ENCODE measurements around the gene CHERP. TPM values are rescaled to one million over a fixed set of nuclear protein-coding genes. Genes with fewer than 3 reads are reported as not detected.
"Not testable (repeated sequence)": the region's sequence is repeated elsewhere in the genome, so short reads cannot be mapped to it uniquely, and the experiment has no call there.

The CHERP gene
- total RNA-seq, 1 experiment from 2014 or later = 13.4 TPM

GRCh38 chr19:16476401-16476800, 65.8 kb downstream of the CHERP start:
- Histone ChIP-seq H2AFZ (ENCODE audit: low read length) (no peak overlapping the region), H3K27ac (ENCODE audit: low read length) (no peak overlapping the region), H3K4me2 (ENCODE audit: low read length) (no peak overlapping the region), H3K4me1 (ENCODE audit: insufficient read depth, low read length) (peaks cover 5% of the 10 kb centered on the region), H3K36me3 (ENCODE audit: low read depth, low read length) (no peaks in the 10 kb centered on the region), H3K9ac (ENCODE audit: low read length) (no peak overlapping the region), H3K4me3 (ENCODE audit: low read length) (no peak overlapping the region), H3K79me2 (ENCODE audit: low read length) (peaks cover 2% of the 10 kb centered on the region), H3K9me3 (ENCODE audit: low read length) (no peaks in the 10 kb centered on the region), H3K9me2 (replicated peaks; ENCODE audit: low read length) (no peaks in the 10 kb centered on the region), H3F3A (ENCODE audit: low read length, unreplicated experiment) (no peaks in the 10 kb centered on the region), H4K20me1 (ENCODE audit: low read length) (no peaks in the 10 kb centered on the region), H3K27me3 (ENCODE audit: low read length) (no peaks in the 10 kb centered on the region)
- POLR2A ChIA-PET (ENCODE audit: unreplicated experiment) = interaction anchor here (0.7 kb wide), 1 partner anchor 72 kb away, joined by 4 read pairs; no protein-coding TSS in a partner anchor
- CTCF ChIA-PET = no interaction called here
- no peak for ATAC-seq
- TF ChIP-seq EZH2phosphoT487 (IDR thresholded peaks at IDR 0.05; ENCODE audit: borderline replicate concordance, low read length) = no peak
- TF ChIP-seq EZH2 (IDR thresholded peaks at IDR 0.05; ENCODE audit: low read length, unreplicated experiment) = no peak
- intact Hi-C loops (cut with micrococcal nuclease) = no loop called here
- no peak for DNase-seq
- BruUV-seq (replicated peaks) = no TSS peak

GRCh38 chr19:16473875-16474392, 68.3 kb downstream of the CHERP start:
- Histone ChIP-seq H3K4me3 (ENCODE audit: low read length) (no peak overlapping the region), H3K27me3 (ENCODE audit: low read length) (no peaks in the 10 kb centered on the region), H3K4me1 (ENCODE audit: insufficient read depth, low read length) (peaks cover 20% of the 10 kb centered on the region), H3K9me2 (replicated peaks; ENCODE audit: low read length) (no peaks in the 10 kb centered on the region), H2AFZ (ENCODE audit: low read length) (no peak overlapping the region), H3K4me2 (ENCODE audit: low read length) (no peak overlapping the region), H3K9ac (ENCODE audit: low read length) (no peak overlapping the region), H4K20me1 (ENCODE audit: low read length) (no peaks in the 10 kb centered on the region), H3F3A (ENCODE audit: low read length, unreplicated experiment) (no peaks in the 10 kb centered on the region), H3K9me3 (ENCODE audit: low read length) (no peaks in the 10 kb centered on the region), H3K79me2 (ENCODE audit: low read length) (peaks cover 26% of the 10 kb centered on the region), H3K36me3 (ENCODE audit: low read depth, low read length) (no peaks in the 10 kb centered on the region; the same call in 1 of the 2 replicates), H3K27ac (ENCODE audit: low read length) (no peak overlapping the region)
- intact Hi-C loops (cut with micrococcal nuclease) = no loop called here
- BruUV-seq (replicated peaks) = no TSS peak
- ChIA-PET CTCF (no interaction called here), POLR2A (ENCODE audit: unreplicated experiment) (no interaction called here)
- TF ChIP-seq EZH2 (IDR thresholded peaks at IDR 0.05; ENCODE audit: low read length, unreplicated experiment) = no peak
- no peak for TF ChIP-seq EZH2phosphoT487 (IDR thresholded peaks at IDR 0.05; ENCODE audit: borderline replicate concordance, low read length)
- no peak for TF ChIP-seq CTCF (conservative IDR thresholded peaks at IDR 0.05; ENCODE audit: low read depth, low read length)
- DNase-seq (no peak), ATAC-seq (no peak)

- Histone ChIP-seq H3F3A (ENCODE audit: low read length, unreplicated experiment) (no peaks in the 10 kb centered on the region), H3K36me3 (ENCODE audit: low read depth, low read length) (no peaks in the 10 kb centered on the region; the same call in 1 of the 2 replicates), H3K9me2 (replicated peaks; ENCODE audit: low read length) (no peaks in the 10 kb centered on the region), H3K4me2 (ENCODE audit: low read length) (no peak overlapping the region), H3K9me3 (ENCODE audit: low read length) (no peaks in the 10 kb centered on the region), H2AFZ (ENCODE audit: low read length) (no peak overlapping the region), H3K27me3 (ENCODE audit: low read length) (no peaks in the 10 kb centered on the region), H3K79me2 (ENCODE audit: low read length) (peaks cover 36% of the 10 kb centered on the region), H3K4me3 (ENCODE audit: low read length) (no peak overlapping the region), H3K27ac (ENCODE audit: low read length) (no peak overlapping the region), H3K9ac (ENCODE audit: low read length) (no peak overlapping the region), H4K20me1 (ENCODE audit: low read length) (no peaks in the 10 kb centered on the region), H3K4me1 (ENCODE audit: insufficient read depth, low read length) (peaks cover 20% of the 10 kb centered on the region)
- DNase-seq (no peak), ATAC-seq (no peak)
- no TSS peak for BruUV-seq (replicated peaks)
- POLR2A ChIA-PET (ENCODE audit: unreplicated experiment) = no interaction called here
- CTCF ChIA-PET = no interaction called here
- no peak for TF ChIP-seq EZH2phosphoT487 (IDR thresholded peaks at IDR 0.05; ENCODE audit: borderline replicate concordance, low read length)
- TF ChIP-seq EZH2 (IDR thresholded peaks at IDR 0.05; ENCODE audit: low read length, unreplicated experiment) = no peak
- no peak for TF ChIP-seq CTCF (conservative IDR thresholded peaks at IDR 0.05; ENCODE audit: low read depth, low read length)
- intact Hi-C loops (cut with micrococcal nuclease) = no loop called here
Measured at GRCh38 chr19:16472992-16473391, 69.2 kb downstream of the CHERP start.

- CTCF ChIA-PET; ATAC-seq; H3K9me2 ChIP-seq (replicated peaks; ENCODE audit: low read length); BruUV-seq (replicated peaks); H4K20me1 ChIP-seq (ENCODE audit: low read length); intact Hi-C loops (cut with micrococcal nuclease); H3K36me3 ChIP-seq (ENCODE audit: low read depth, low read length); POLR2A ChIA-PET (ENCODE audit: unreplicated experiment); H3K27me3 ChIP-seq (ENCODE audit: low read length); H3K9me3 ChIP-seq (ENCODE audit: low read length); H3F3A ChIP-seq (ENCODE audit: low read length, unreplicated experiment); DNase-seq: not testable (repeated sequence)
- Histone ChIP-seq H3K4me3 (ENCODE audit: low read length) (peak overlapping the region; percentile 94), H3K27ac (ENCODE audit: low read length) (peak overlapping the region; percentile 78), H3K4me2 (ENCODE audit: low read length) (peak overlapping the region; percentile 99), H3K4me1 (ENCODE audit: insufficient read depth, low read length) (peaks cover 20% of the 10 kb centered on the region), H2AFZ (ENCODE audit: low read length) (peak overlapping the region; percentile 90), H3K79me2 (ENCODE audit: low read length) (peaks cover 40% of the 10 kb centered on the region), H3K9ac (ENCODE audit: low read length) (peak overlapping the region; percentile 87)
Measured at GRCh38 chr19:16472559-16472899, 69.7 kb downstream of the CHERP start.

Data from PC-3 (cell line).